ENCODE results near the gene NFIB.

The NFIB gene

GRCh38 chr9:14262827-14263226 lies 51.1 kb downstream of the NFIB start:
- DNase-seq = no peak
- Histone ChIP-seq H3K36me3 (replicated peaks; ENCODE audit: insufficient read depth, low read length) (no peaks in the 10 kb centered on the region), H3K9me3 (replicated peaks; ENCODE audit: insufficient read depth, low read length) (no peaks in the 10 kb centered on the region), H3K4me1 (ENCODE audit: low read length) (no peaks in the 10 kb centered on the region), H3K4me2 (ENCODE audit: low read depth, low read length) (no peak overlapping the region), H3F3A (ENCODE audit: insufficient read depth, low read length) (no peaks in the 10 kb centered on the region), H4K20me1 (ENCODE audit: insufficient read depth, low read length) (no peaks in the 10 kb centered on the region), H3K27me3 (replicated peaks; ENCODE audit: insufficient read depth, low read length) (no peaks in the 10 kb centered on the region), H3K79me2 (ENCODE audit: low read length) (no peaks in the 10 kb centered on the region), H2AFZ (ENCODE audit: low read length) (no peak overlapping the region), H3K9me2 (replicated peaks; ENCODE audit: insufficient read depth, low read length) (no peaks in the 10 kb centered on the region), H3K27ac (ENCODE audit: low read length) (no peak overlapping the region), H3K9ac (ENCODE audit: low read length) (no peak overlapping the region), H3K4me3 (ENCODE audit: low read length) (no peak overlapping the region)
- TF ChIP-seq, protein P1, sequence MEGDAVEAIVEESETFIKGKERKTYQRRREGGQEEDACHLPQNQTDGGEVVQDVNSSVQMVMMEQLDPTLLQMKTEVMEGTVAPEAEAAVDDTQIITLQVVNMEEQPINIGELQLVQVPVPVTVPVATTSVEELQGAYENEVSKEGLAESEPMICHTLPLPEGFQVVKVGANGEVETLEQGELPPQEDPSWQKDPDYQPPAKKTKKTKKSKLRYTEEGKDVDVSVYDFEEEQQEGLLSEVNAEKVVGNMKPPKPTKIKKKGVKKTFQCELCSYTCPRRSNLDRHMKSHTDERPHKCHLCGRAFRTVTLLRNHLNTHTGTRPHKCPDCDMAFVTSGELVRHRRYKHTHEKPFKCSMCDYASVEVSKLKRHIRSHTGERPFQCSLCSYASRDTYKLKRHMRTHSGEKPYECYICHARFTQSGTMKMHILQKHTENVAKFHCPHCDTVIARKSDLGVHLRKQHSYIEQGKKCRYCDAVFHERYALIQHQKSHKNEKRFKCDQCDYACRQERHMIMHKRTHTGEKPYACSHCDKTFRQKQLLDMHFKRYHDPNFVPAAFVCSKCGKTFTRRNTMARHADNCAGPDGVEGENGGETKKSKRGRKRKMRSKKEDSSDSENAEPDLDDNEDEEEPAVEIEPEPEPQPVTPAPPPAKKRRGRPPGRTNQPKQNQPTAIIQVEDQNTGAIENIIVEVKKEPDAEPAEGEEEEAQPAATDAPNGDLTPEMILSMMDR (IDR thresholded peaks at IDR 0.05; ENCODE audit: low read length) = no peak
- no peak for TF ChIP-seq EZH2phosphoT487 (IDR thresholded peaks at IDR 0.05; ENCODE audit: low read length)
- TF ChIP-seq EZH2 (optimal IDR thresholded peaks at IDR 0.05; ENCODE audit: low read depth, low read length) = no peak

GRCh38 chr9:14261616-14262015 lies 52.3 kb downstream of the NFIB start:
- H3K9me2 ChIP-seq (replicated peaks; ENCODE audit: insufficient read depth, low read length) = no peaks in the 10 kb centered on the region
- no peak overlapping the region for H3K4me3 ChIP-seq (ENCODE audit: low read length)
- TF ChIP-seq EZH2 (optimal IDR thresholded peaks at IDR 0.05; ENCODE audit: low read depth, low read length) (no peak), EZH2phosphoT487 (IDR thresholded peaks at IDR 0.05; ENCODE audit: low read length) (no peak)
- TF ChIP-seq, protein P1 (IDR thresholded peaks at IDR 0.05; ENCODE audit: low read length) = no peak
- no peaks in the 10 kb centered on the region for H3F3A ChIP-seq (ENCODE audit: insufficient read depth, low read length)
- no peaks in the 10 kb centered on the region for H4K20me1 ChIP-seq (ENCODE audit: insufficient read depth, low read length)
- no peak overlapping the region for H3K27ac ChIP-seq (ENCODE audit: low read length)
- no peaks in the 10 kb centered on the region for H3K79me2 ChIP-seq (ENCODE audit: low read length)
- no peaks in the 10 kb centered on the region for H3K4me1 ChIP-seq (ENCODE audit: low read length)
- H3K4me2 ChIP-seq (ENCODE audit: low read depth, low read length) = no peak overlapping the region
- H2AFZ ChIP-seq (ENCODE audit: low read length) = no peak overlapping the region
- H3K9me3 ChIP-seq (replicated peaks; ENCODE audit: insufficient read depth, low read length) = no peaks in the 10 kb centered on the region
- no peak for DNase-seq
- H3K9ac ChIP-seq (ENCODE audit: low read length) = no peak overlapping the region
- H3K27me3 ChIP-seq (replicated peaks; ENCODE audit: insufficient read depth, low read length) = no peaks in the 10 kb centered on the region
- H3K36me3 ChIP-seq (replicated peaks; ENCODE audit: insufficient read depth, low read length) = no peaks in the 10 kb centered on the region

- Histone ChIP-seq H3K27ac (ENCODE audit: low read length) (no peak overlapping the region), H3K9me2 (replicated peaks; ENCODE audit: insufficient read depth, low read length) (no peaks in the 10 kb centered on the region), H3K9ac (ENCODE audit: low read length) (no peak overlapping the region), H3F3A (ENCODE audit: insufficient read depth, low read length) (no peaks in the 10 kb centered on the region), H3K9me3 (replicated peaks; ENCODE audit: insufficient read depth, low read length) (no peaks in the 10 kb centered on the region), H3K4me2 (ENCODE audit: low read depth, low read length) (no peak overlapping the region), H3K79me2 (ENCODE audit: low read length) (no peaks in the 10 kb centered on the region), H3K4me3 (ENCODE audit: low read length) (no peak overlapping the region), H3K27me3 (replicated peaks; ENCODE audit: insufficient read depth, low read length) (no peaks in the 10 kb centered on the region), H2AFZ (ENCODE audit: low read length) (no peak overlapping the region), H3K4me1 (ENCODE audit: low read length) (no peaks in the 10 kb centered on the region), H3K36me3 (replicated peaks; ENCODE audit: insufficient read depth, low read length) (no peaks in the 10 kb centered on the region), H4K20me1 (ENCODE audit: insufficient read depth, low read length) (no peaks in the 10 kb centered on the region)
- TF ChIP-seq EZH2phosphoT487 (IDR thresholded peaks at IDR 0.05; ENCODE audit: low read length) = no peak
- TF ChIP-seq, protein P1 (IDR thresholded peaks at IDR 0.05; ENCODE audit: low read length) = no peak
- no peak for TF ChIP-seq EZH2 (optimal IDR thresholded peaks at IDR 0.05; ENCODE audit: low read depth, low read length)
- no peak for DNase-seq
Observed at GRCh38 chr9:14260101-14260500, 53.8 kb downstream of the NFIB start.
